HG03060 (cell line): ENCODE measurements around the gene SEC16B.

Experiments used
- ATAC-seq: cut with Tn5 transposase; IDR thresholded peaks from one replicate; pipeline ENCODE4 v1.9.1; 2021; ENCODE audit warnings: low read depth, moderate number of reproducible peaks; ENCODE audit not compliant: unreplicated experiment

SEC16B gene

DNA sequence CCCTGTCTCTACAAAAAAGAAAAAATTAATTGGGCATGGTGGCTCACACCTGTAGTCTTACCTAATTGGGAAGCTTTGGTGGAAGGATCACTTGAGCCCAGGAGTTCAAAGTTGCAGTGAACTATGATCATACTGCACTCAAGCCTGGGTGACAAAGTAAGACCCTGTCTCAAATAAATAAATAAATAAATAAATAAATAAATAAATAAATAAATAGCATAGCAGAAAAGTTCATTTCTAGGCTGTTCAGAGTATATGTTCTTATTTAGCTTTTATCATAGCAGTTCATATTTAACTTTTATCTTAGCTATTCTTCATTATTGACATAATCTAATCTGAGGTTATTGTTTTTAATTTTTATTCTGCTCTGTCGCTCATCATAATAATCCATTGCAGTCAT is 8.7 kb upstream of the SEC16B start:
- no peak for ATAC-seq

DNA sequence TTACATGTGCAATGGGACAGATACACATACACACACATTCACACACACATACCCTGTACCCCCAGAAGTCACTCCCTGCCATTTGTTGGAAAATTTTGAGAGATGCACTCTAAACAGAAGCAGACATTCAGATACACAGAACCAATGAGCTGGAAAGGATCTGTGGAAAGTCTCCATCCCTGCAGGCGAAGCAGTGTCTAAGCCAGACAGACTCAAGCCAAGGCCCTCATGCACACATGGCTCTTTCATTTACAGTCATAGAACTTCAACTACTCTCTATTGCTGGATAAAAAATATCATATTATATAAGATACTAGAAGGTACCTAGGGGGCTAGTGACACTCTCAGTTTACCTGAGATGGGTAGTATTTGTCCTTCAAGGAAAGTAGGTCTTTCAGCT is 7.3 kb upstream of the SEC16B start:
- ATAC-seq, result no peak

GRCh38 chr1:177976596-177976995 is 6.7 kb upstream of the SEC16B start:
- ATAC-seq, result no peak

GRCh38 chr1:177975588-177976495 is 6.0 kb upstream of the SEC16B start:
- no peak for ATAC-seq

- no peak for ATAC-seq
These were observed 3.7 kb upstream of the SEC16B start for GRCh38 chr1:177973585-177973984.

DNA sequence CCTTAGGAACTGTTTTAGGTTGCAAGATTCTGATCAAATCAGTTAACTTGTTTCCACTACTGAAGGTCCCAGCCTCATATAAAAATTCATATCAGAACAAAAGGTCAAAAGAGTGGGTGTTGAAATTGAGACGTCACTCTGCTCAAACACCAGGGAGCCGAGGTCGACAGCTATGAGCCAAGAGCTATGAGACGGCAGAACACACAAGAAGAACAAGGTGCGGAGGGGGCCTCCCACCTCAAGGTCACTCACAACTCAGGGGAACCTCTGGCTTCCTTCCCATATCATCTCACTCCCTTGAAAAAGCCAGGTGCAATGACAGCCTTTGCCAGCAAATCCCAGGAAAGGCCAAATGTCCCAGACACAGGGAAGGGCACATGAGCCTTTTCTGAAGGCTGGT is 749 bp downstream of the SEC16B start:
- no peak for ATAC-seq

DNA sequence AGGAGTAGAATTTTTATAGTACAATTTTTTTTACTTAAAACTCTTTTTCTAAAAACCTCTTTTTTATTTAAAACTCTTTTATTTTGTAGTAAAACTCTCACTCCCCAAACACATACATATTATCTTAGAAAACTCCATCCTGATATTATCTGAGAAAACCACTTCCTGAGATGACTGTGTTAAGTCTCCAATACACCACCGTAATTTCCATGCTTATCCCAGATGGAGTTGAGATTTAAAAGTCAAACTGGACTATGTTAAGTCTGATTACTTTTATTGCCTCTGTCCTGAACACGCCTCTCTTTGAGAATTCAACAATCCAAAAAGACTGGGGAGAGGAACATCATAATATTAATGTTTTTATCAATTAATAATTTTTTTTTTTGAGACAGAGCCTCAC is 3.7 kb downstream of the SEC16B start:
- ATAC-seq, result no peak

- ATAC-seq, result no peak
These were observed 4.6 kb downstream of the SEC16B start for GRCh38 chr1:177965293-177965692.

DNA sequence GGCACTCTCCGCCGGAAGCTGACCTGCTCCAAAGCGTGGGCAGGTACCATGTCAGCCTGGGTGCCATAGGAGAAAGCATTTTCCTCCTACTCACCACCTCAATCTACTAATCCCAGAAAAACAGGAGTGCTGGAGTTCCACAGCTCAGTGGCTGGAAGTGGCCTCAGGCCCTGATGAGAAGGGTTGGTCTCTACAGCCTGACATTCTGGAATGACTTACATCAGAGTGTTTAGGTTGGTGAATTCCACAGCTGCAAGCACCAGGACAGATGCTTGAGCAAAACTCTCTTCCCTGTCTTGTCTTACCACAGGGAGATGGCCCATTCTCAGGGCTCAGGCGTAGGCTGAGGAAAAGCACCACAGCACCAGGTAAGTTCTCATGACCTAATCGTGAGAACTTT is 5.5 kb downstream of the SEC16B start:
- no peak for ATAC-seq

DNA sequence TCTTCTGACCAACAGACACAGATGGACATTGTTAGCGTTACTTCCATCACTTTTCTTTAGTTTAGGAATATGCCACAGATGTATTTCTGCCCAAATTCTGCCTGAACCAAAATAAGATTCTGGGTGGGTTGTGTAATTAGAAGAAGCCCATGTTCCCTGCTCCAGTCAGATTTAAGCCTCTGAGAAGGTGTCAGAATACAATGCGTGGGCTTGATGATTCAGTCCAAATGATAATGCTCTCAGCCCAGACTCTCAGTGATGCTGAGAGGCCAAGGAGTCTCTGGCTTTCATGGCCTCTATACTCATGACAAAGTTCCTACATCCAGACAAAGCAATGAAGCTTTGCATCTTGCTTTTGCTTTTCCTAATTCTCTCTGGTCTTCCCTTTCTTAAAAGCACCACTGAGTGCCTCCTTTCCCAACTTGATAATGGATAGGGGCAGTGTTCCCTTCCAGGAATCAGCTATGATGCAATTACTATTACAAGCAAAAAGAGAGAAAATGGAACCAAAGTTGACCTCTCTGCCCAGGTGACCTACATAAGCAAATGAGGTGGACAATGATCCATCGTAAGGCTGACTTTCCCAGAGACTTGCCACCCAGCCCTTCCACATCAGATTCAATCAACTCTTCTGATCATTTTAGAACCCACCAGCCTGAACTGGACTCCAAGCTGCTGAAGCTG is 8.8 kb downstream of the SEC16B start:
- no peak for ATAC-seq

- ATAC-seq, result no peak
These were observed 9.9 kb downstream of the SEC16B start for GRCh38 chr1:177959811-177960515.

- no peak for ATAC-seq
These were observed 11.8 kb downstream of the SEC16B start for GRCh38 chr1:177958092-177958491.

- ATAC-seq, result no peak
These were observed 15.8 kb downstream of the SEC16B start for GRCh38 chr1:177954076-177954475.

DNA sequence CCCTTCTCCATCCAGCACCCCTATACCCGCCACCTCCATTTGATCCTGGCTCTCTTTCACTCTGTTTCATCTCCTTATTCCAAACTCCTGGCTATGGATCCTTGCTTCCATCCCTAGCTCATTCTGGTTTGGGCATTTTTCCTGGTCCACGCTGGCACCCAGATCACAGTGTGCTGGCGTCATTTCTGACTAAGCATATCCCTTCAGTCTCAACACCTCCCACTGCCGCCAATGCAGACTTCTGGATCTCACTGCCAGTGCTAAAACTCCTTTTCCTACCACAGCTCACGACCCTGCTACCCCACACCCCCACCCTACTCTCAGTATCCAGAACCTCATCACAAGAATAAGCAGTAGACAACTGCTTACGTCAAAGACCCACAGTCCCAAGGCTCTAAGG is 16.3 kb downstream of the SEC16B start:
- ATAC-seq, result no peak

- ATAC-seq, result no peak
These were observed 17.2 kb downstream of the SEC16B start for GRCh38 chr1:177952691-177953090.

DNA sequence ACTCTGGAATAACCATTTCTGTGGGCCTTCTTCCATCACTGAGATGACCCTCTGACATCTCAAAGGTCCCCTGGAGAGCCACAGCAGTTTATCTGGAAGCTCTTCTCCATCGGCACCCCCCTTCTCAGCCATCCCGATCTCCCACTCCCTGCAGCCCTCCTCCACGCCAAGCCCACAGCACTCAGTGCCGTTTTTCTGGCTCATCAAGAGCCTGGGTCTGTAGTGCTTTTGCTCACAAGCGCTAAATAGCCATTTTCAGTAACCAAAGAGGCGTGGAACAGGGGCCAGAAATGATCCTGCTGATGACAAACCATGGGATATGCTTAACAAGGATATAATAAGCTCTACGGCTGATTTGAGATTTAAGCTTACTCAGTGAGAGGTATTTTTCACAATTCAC is 17.6 kb downstream of the SEC16B start:
- ATAC-seq, result no peak

- ATAC-seq, result no peak
These were observed 19.4 kb downstream of the SEC16B start for GRCh38 chr1:177950506-177950905.

GRCh38 chr1:177948336-177948972 is 21.4 kb downstream of the SEC16B start:
- ATAC-seq, result no peak

- no peak for ATAC-seq
These were observed 22.2 kb downstream of the SEC16B start for GRCh38 chr1:177947623-177948022.

GRCh38 chr1:177945943-177946650 is 23.8 kb downstream of the SEC16B start:
- no peak for ATAC-seq
